Measurements from ENCODE around the gene FEZ2.
"Not testable (repeated sequence)": the region's sequence is repeated elsewhere in the genome, so short reads cannot be mapped to it uniquely, and the experiment has no call there.

The FEZ2 gene

GRCh38 chr2:36609507-36609906 lies 11.5 kb upstream of the FEZ2 start:
- Histone ChIP-seq H3K4me1 (ENCODE audit: low read depth, poor library complexity, severe bottlenecking) (no peaks in the 10 kb centered on the region), H3K4me2 (no peak overlapping the region), H3K4me3 (IDR thresholded peaks at IDR 0.05; ENCODE audit: insufficient read depth, low read depth, low read length) (no peak overlapping the region), H3K27ac (no peak overlapping the region), H3K79me2 (ENCODE audit: insufficient read depth, low read depth) (no peaks in the 10 kb centered on the region), H2AFZ (ENCODE audit: low read depth) (no peak overlapping the region), H4K20me1 (ENCODE audit: insufficient read depth) (no peaks in the 10 kb centered on the region), H3K36me3 (ENCODE audit: insufficient read depth) (no peaks in the 10 kb centered on the region), H3K9ac (no peak overlapping the region), H3K27me3 (ENCODE audit: insufficient read depth, low read depth) (no peaks in the 10 kb centered on the region)
- no peak for TF ChIP-seq CTCF (conservative IDR thresholded peaks at IDR 0.05; ENCODE audit: low read depth, low read length)

DNA sequence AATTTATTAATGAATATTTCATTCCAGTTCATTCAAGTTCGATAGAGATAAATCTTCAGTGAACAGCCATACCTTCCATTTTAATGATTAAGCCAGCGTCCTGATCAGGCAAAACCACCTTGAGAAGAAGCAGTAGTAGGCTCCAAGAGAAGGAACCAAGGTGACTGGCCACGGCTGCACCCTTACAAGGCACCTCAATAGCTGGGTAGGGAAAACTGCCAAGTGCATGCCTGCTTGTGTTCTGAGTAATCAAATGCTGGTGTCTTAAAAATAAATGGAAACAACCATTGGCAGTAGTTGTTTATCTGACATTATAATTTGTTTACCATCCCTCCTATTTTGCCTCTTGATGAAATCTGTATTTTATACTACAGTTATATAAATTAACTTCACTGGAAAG lies 10.0 kb upstream of the FEZ2 start:
- Histone ChIP-seq H2AFZ (ENCODE audit: low read depth) (no peak overlapping the region), H3K9ac (no peak overlapping the region), H4K20me1 (ENCODE audit: insufficient read depth) (no peaks in the 10 kb centered on the region), H3K79me2 (ENCODE audit: insufficient read depth, low read depth) (no peaks in the 10 kb centered on the region), H3K27me3 (ENCODE audit: insufficient read depth, low read depth) (no peaks in the 10 kb centered on the region), H3K4me2 (no peak overlapping the region), H3K36me3 (ENCODE audit: insufficient read depth) (no peaks in the 10 kb centered on the region), H3K4me1 (ENCODE audit: low read depth, poor library complexity, severe bottlenecking) (no peaks in the 10 kb centered on the region), H3K27ac (no peak overlapping the region), H3K4me3 (IDR thresholded peaks at IDR 0.05; ENCODE audit: insufficient read depth, low read depth, low read length) (no peak overlapping the region)
- no peak for TF ChIP-seq CTCF (conservative IDR thresholded peaks at IDR 0.05; ENCODE audit: low read depth, low read length)

GRCh38 chr2:36606925-36607324 lies 9.0 kb upstream of the FEZ2 start:
- Histone ChIP-seq H2AFZ (ENCODE audit: low read depth) (no peak overlapping the region), H4K20me1 (ENCODE audit: insufficient read depth) (no peaks in the 10 kb centered on the region), H3K36me3 (ENCODE audit: insufficient read depth) (no peaks in the 10 kb centered on the region), H3K79me2 (ENCODE audit: insufficient read depth, low read depth) (no peaks in the 10 kb centered on the region), H3K9ac (no peak overlapping the region), H3K27ac (no peak overlapping the region), H3K4me2 (no peak overlapping the region), H3K4me3 (IDR thresholded peaks at IDR 0.05; ENCODE audit: insufficient read depth, low read depth, low read length) (no peak overlapping the region), H3K4me1 (ENCODE audit: low read depth, poor library complexity, severe bottlenecking) (no peaks in the 10 kb centered on the region), H3K27me3 (ENCODE audit: insufficient read depth, low read depth) (no peaks in the 10 kb centered on the region)
- no peak for TF ChIP-seq CTCF (conservative IDR thresholded peaks at IDR 0.05; ENCODE audit: low read depth, low read length)

- H3K4me1 ChIP-seq (ENCODE audit: low read depth, poor library complexity, severe bottlenecking): no peaks in the 10 kb centered on the region
- no peaks in the 10 kb centered on the region for H4K20me1 ChIP-seq (ENCODE audit: insufficient read depth)
- H3K36me3 ChIP-seq (ENCODE audit: insufficient read depth): no peaks in the 10 kb centered on the region
- H3K9ac ChIP-seq: no peak overlapping the region
- H3K79me2 ChIP-seq (ENCODE audit: insufficient read depth, low read depth): no peaks in the 10 kb centered on the region
- no peak overlapping the region for H2AFZ ChIP-seq (ENCODE audit: low read depth)
- TF ChIP-seq CTCF (conservative IDR thresholded peaks at IDR 0.05; ENCODE audit: low read depth, low read length): no peak
- H3K27ac ChIP-seq: no peak overlapping the region
- H3K4me3 ChIP-seq (IDR thresholded peaks at IDR 0.05; ENCODE audit: insufficient read depth, low read depth, low read length): no peak overlapping the region
- H3K4me2 ChIP-seq: no peak overlapping the region
- H3K27me3 ChIP-seq (ENCODE audit: insufficient read depth, low read depth): no peaks in the 10 kb centered on the region
Observed at GRCh38 chr2:36605273-36605672, 7.3 kb upstream of the FEZ2 start.

DNA sequence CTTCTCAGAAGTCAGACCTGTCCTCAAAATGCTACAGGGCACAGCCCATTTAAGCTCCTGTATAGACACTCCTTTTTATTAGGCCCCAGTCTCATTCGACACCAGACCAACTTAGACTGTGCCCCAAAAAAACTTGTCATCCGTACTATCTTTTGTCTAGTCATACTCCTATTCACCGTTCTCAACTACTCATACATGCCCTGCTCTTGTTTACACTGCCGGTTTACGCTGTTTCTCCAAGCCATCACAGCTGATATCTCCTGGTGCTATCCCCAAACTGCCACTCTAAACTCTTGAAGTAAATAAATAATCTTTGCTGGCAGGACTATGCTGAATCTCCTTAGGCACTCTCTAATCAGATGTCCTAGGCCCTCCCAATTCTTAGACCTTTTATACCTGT lies 5.7 kb upstream of the FEZ2 start:
- H3K36me3 ChIP-seq (ENCODE audit: insufficient read depth); H4K20me1 ChIP-seq (ENCODE audit: insufficient read depth); H2AFZ ChIP-seq (ENCODE audit: low read depth): not testable (repeated sequence)

More for the DNA sequence above, 5.7 kb upstream of the FEZ2 start:
- H3K27me3 ChIP-seq (ENCODE audit: insufficient read depth, low read depth); H3K4me2 ChIP-seq; H3K4me1 ChIP-seq (ENCODE audit: low read depth, poor library complexity, severe bottlenecking); H3K79me2 ChIP-seq (ENCODE audit: insufficient read depth, low read depth); H3K4me3 ChIP-seq (IDR thresholded peaks at IDR 0.05; ENCODE audit: insufficient read depth, low read depth, low read length); H3K27ac ChIP-seq; H3K9ac ChIP-seq: not testable (repeated sequence)
